ENCODE measurements around the gene PIGR. TPM values are rescaled to one million over a fixed set of nuclear protein-coding genes. Genes with fewer than 3 reads are reported as not detected.

PIGR gene
- total and polyA plus RNA-seq, 10 of the 15 experiments (the other 5 are each of a cell fraction or from before 2014, with no cell fraction given), result 0.96 to 7.6 (median 1.8) TPM

GRCh38 chr1:206954459-206955342 is 8.4 kb upstream of the PIGR start:
- H3K4me3 ChIP-seq, result no peak overlapping the region
- H2AFZ ChIP-seq (ENCODE audit: control insufficient read depth, low read depth, low read length), result peak overlapping the region; percentile 56
- peaks cover 4% of the 10 kb centered on the region; the same call in 2 of the 3 replicates for H3K9me3 ChIP-seq (replicated peaks; ENCODE audit: control insufficient read depth, insufficient read depth, low read length)
- ATAC-seq (peak; percentile 20; the same call in 1 of the 3 replicates), FAIRE-seq (no peak), DNase-seq (ENCODE audit: low read depth, low spot score) (no peak)
- peak overlapping the region; percentile 38 for H3K27ac ChIP-seq (ENCODE audit: control insufficient read depth, insufficient read depth)
- ChIA-PET POLR2A (interaction anchor here (0.6 to 1.9 kb wide), 9 partner anchors 11 to 36 kb away, joined by 3 to 6 read pairs (median 4); partner anchors contain the start of gene FCMR), CTCF (interaction anchor here (0.7 to 3.9 kb wide), 22 partner anchors 8 to 291 kb away, joined by 3 to 44 read pairs (median 4); partner anchors contain the start of genes FCAMR and FCMR), RAD21 (ENCODE audit: unreplicated experiment) (interaction anchor here (0.7 to 3.1 kb wide), 14 partner anchors 10 to 145 kb away, joined by 3 to 17 read pairs (median 4); partner anchors contain the start of gene FCMR), SMC1A (ENCODE audit: uncharacterized antibody, unreplicated experiment) (interaction anchor here (0.5 to 2.4 kb wide), 18 partner anchors 9 to 408 kb away, joined by 3 to 15 read pairs (median 4); partner anchors contain the start of genes FCAMR and PIGR)
- H4K20me1 ChIP-seq (ENCODE audit: control insufficient read depth, insufficient read depth), result no peaks in the 10 kb centered on the region
- intact Hi-C loops (cut with micrococcal nuclease; ENCODE audit: unreplicated experiment), result no loop called here
- BruUV-seq (replicated peaks), result no TSS peak
- peak overlapping the region; percentile 64 for H3K4me2 ChIP-seq (ENCODE audit: control insufficient read depth, insufficient read depth)
- peaks cover 44% of the 10 kb centered on the region for H3K4me1 ChIP-seq (ENCODE audit: control insufficient read depth, insufficient read depth, low read length)
- H3K79me2 ChIP-seq (ENCODE audit: control insufficient read depth, insufficient read depth, low read length), result no peaks in the 10 kb centered on the region
- H3K9ac ChIP-seq (ENCODE audit: control insufficient read depth, insufficient read depth, low read length), result no peak overlapping the region
- H3K27me3 ChIP-seq (replicated peaks in 1 of 2; ENCODE audit: control insufficient read depth in 2 of 2, insufficient read depth in 2 of 2, low read length in 1 of 2), result no peaks in the 10 kb centered on the region
- WGBS (ENCODE audit: insufficient coverage, insufficient replicate concordance, low lambda C conversion rate, missing lambda C conversion rate), result 48% methylated on average over 10 of the region's 10 CpGs
- TF ChIP-seq CUX1 (IDR thresholded peaks at IDR 0.05; ENCODE audit: insufficient replicate concordance, low read depth, low read length) (no peak), CHD2 (IDR thresholded peaks at IDR 0.05; ENCODE audit: borderline replicate concordance, low read depth, low read length) (no peak), RBBP5 (conservative IDR thresholded peaks at IDR 0.05) (no peak), RELB (IDR thresholded peaks at IDR 0.05; ENCODE audit: low read depth) (no peak), ZBTB4 (CRISPR knock-in tag; IDR thresholded peaks at IDR 0.05) (no peak)
- no peaks in the 10 kb centered on the region for H3K36me3 ChIP-seq (ENCODE audit: control insufficient read depth in 2 of 2, insufficient read depth in 2 of 2, low read length in 1 of 2)
- in situ Hi-C loops (cut with MboI), result no loop called here
